SK-N-SH (cell line): ENCODE data around the gene GPR18. TPM values are rescaled to one million over a fixed set of nuclear protein-coding genes. Genes with fewer than 3 reads are reported as not detected.

ENCODE experiments used
- CTCF ChIA-PET: fragments of 300-600, 350-600 bp; formaldehyde crosslinking; extraction: SDS; loops from one replicate; lab custom pipeline; 2021; lab: Yijun Ruan, JAX
- POLR2A ChIA-PET: fragments of 350-600 bp; sonication (Branson Sonifier 250); formaldehyde crosslinking; extraction: SDS; loops from one replicate; lab custom pipeline; 2020; ENCODE audit warnings: antibody characterized with exemption, inconsistent platforms; lab: Yijun Ruan, JAX
- DNase-seq: peaks from one replicate; pipeline ENCODE4 v3.0.0; 2012
- H2AFZ ChIP-seq: fragments of 200-600 bp; sonication (generic); 2 replicates; pipeline ENCODE4 v1.8.1; 2016; ENCODE audit warnings: antibody characterized with exemption, mild to moderate bottlenecking, low read depth
- H3F3A ChIP-seq: fragments of 200-600 bp; sonication (generic); replicated peaks from 2 replicates; pipeline ENCODE3; 2016; ENCODE audit warnings: antibody characterized with exemption, mild to moderate bottlenecking; ENCODE audit not compliant: insufficient read depth
- H3K27ac ChIP-seq, 2 experiments: fragments of 200-500 bp in 1 of 2; fragments of 200-600 bp in 1 of 2; sonication (Bioruptor generic) in 1 of 2; sonication (generic), shearing (Covaris generic) in 1 of 2; 2 replicates each; pipeline versions ENCODE4 v1.5.1 to v1.6.1; 2014 to 2016; ENCODE audit warnings: low read depth in 2 of 2, inconsistent platforms in 1 of 2, low read length in 1 of 2, mild to moderate bottlenecking in 1 of 2, mixed read lengths in 1 of 2
- H3K27me3 ChIP-seq: fragments of 200-600 bp; sonication (generic), shearing (Covaris generic); 2 replicates; pipeline ENCODE4 v1.6.1; 2016; ENCODE audit warnings: mixed run types; ENCODE audit not compliant: insufficient read depth
- H3K36me3 ChIP-seq, 2 experiments: fragments of 200-500 bp in 1 of 2; fragments of 200-600 bp in 1 of 2; sonication (Bioruptor generic) in 1 of 2; sonication (generic) in 1 of 2; replicated peaks in 1 of 2; 2 replicates each; pipeline versions ENCODE3 to v1.5.1; 2014 to 2016; ENCODE audit warnings: low read length in 1 of 2, mild to moderate bottlenecking in 1 of 2; ENCODE audit not compliant: insufficient read depth in 2 of 2, control insufficient read depth in 1 of 2
- H3K4me1 ChIP-seq, 2 experiments: fragments of 200-500 bp in 1 of 2; fragments of 200-600 bp in 1 of 2; sonication (Bioruptor generic) in 1 of 2; sonication (generic), shearing (Covaris generic) in 1 of 2; 2 replicates each; pipeline versions ENCODE4 v1.5.1 to v1.6.1; 2014 to 2016; ENCODE audit warnings: low read depth in 1 of 2, low read length in 1 of 2, mixed run types in 1 of 2; ENCODE audit not compliant: insufficient read depth in 2 of 2, control insufficient read depth in 1 of 2
- H3K4me2 ChIP-seq: fragments of 200-600 bp; sonication (generic), shearing (Covaris generic); 2 replicates; pipeline ENCODE4 v1.6.1; 2017; ENCODE audit warnings: mixed run types
- H3K4me3 ChIP-seq, 2 experiments: fragments of 200-500 bp in 1 of 2; fragments of 200-600 bp in 1 of 2; sonication (Bioruptor generic) in 1 of 2; sonication (generic), shearing (Covaris generic) in 1 of 2; 2 replicates each; pipeline versions ENCODE4 v1.5.1 to v1.8.1; 2014 to 2016; ENCODE audit warnings: low read depth in 2 of 2, inconsistent platforms in 1 of 2, low read length in 1 of 2, mild to moderate bottlenecking in 1 of 2, mixed read lengths in 1 of 2, moderate library complexity in 1 of 2
- H3K79me2 ChIP-seq: fragments of 200-600 bp; sonication (generic); 2 replicates; pipeline ENCODE4 v1.8.1; 2017; ENCODE audit warnings: mild to moderate bottlenecking; ENCODE audit not compliant: insufficient read depth
- H3K9ac ChIP-seq: fragments of 200-600 bp; sonication (generic); 2 replicates; pipeline ENCODE4 v1.6.1; 2017; ENCODE audit warnings: mixed run types
- H3K9me2 ChIP-seq: fragments of 200-600 bp; sonication (generic); 2 replicates; pipeline ENCODE4 v1.6.1; 2017; ENCODE audit warnings: mixed run types
- H3K9me3 ChIP-seq: fragments of 200-600 bp; sonication (generic); 2 replicates; pipeline ENCODE4 v1.6.1; 2017; ENCODE audit warnings: mixed run types, mild to moderate bottlenecking, moderate library complexity
- H4K20me1 ChIP-seq: fragments of 200-600 bp; sonication (generic); 2 replicates; pipeline ENCODE4 v1.6.1; 2017; ENCODE audit warnings: mild to moderate bottlenecking, mixed run types; ENCODE audit not compliant: insufficient read depth
- ELF1 ChIP-seq: IDR thresholded peaks from 2 replicates; pipeline ENCODE4 v1.4.0; 2012
- EZH2phosphoT487 ChIP-seq: fragments of 200-600 bp; sonication (generic); IDR thresholded peaks from 2 replicates; pipeline ENCODE4 v1.6.1; 2017; ENCODE audit warnings: low read depth, mixed run types, mild to moderate bottlenecking, antibody characterized with exemption, moderate library complexity, borderline replicate concordance
- FOSL2 ChIP-seq: IDR thresholded peaks from 2 replicates; pipeline ENCODE4 v1.4.0; 2012; ENCODE audit warnings: low read depth, mild to moderate bottlenecking, moderate library complexity, borderline replicate concordance
- FOXJ3 ChIP-seq: sonication (generic); formaldehyde crosslinking; IDR thresholded peaks from 2 replicates; pipeline ENCODE4 v1.5.1; 2020; ENCODE audit warnings: mild to moderate bottlenecking, missing genetic modification reagents
- FOXM1 ChIP-seq: IDR thresholded peaks from 2 replicates; pipeline ENCODE4 v1.4.0; 2012; ENCODE audit warnings: low read depth, mild to moderate bottlenecking
- MEF2A ChIP-seq: IDR thresholded peaks from 2 replicates; pipeline ENCODE4 v1.4.0; 2012; ENCODE audit warnings: low read depth, borderline replicate concordance
- NRF1 ChIP-seq: IDR thresholded peaks from 2 replicates; pipeline ENCODE4 v1.6.1; 2012; ENCODE audit warnings: low read depth, mild to moderate bottlenecking, low read length
- PBX3 ChIP-seq: IDR thresholded peaks from 2 replicates; pipeline ENCODE4; 2012
- POLR2AphosphoS5 ChIP-seq: IDR thresholded peaks from 2 replicates; pipeline ENCODE4 v1.6.1; 2012; ENCODE audit warnings: low read depth, low read length
- RCOR1 ChIP-seq: fragments of 150-350 bp; IDR thresholded peaks from 2 replicates; pipeline ENCODE4 v1.6.1; 2017; ENCODE audit warnings: antibody characterized with exemption, low read length
- REST ChIP-seq: IDR thresholded peaks from 2 replicates; pipeline ENCODE4 v1.6.1; 2012; ENCODE audit warnings: mild to moderate bottlenecking, low read depth, low read length, moderate library complexity
- SIN3A ChIP-seq: IDR thresholded peaks from 2 replicates; pipeline ENCODE4 v1.6.1; 2012; ENCODE audit warnings: low read depth, mild to moderate bottlenecking, low read length, moderate library complexity, borderline replicate concordance
- USF1 ChIP-seq: IDR thresholded peaks from 2 replicates; pipeline ENCODE4 v1.4.0; 2012; ENCODE audit warnings: low read depth, borderline replicate concordance
- USF2 ChIP-seq: fragments of 150-350 bp; IDR thresholded peaks from 2 replicates; pipeline ENCODE4 v1.6.1; 2017; ENCODE audit warnings: antibody characterized with exemption, low read length, low read depth, borderline replicate concordance
- YY1 ChIP-seq: IDR thresholded peaks from 2 replicates; pipeline ENCODE4 v1.4.0; 2012; ENCODE audit warnings: low read depth, mild to moderate bottlenecking
- WGBS: methylation state at CpG from one replicate; pipeline ENCODE4 v1.1.6; 2017; ENCODE audit warnings: low lambda C conversion rate; 5-methylcytosine and 5-hydroxymethylcytosine counted together
- polyA plus RNA-seq, 3 experiments: library from polyadenylated mRNA; depleted of rRNA; stranded (reverse); fragments of >200 nt; gene quantifications; 2 replicates each; pipeline ENCODE4 v1.2.3, GENCODE V29; 2012

Gene GPR18
- polyA plus RNA-seq, 1 of the 3 experiments (the other 2 are of a cell fraction) = not detected

GRCh38 chr13:99217461-99218110 lies 40.6 kb downstream of the GPR18 start (continued):
- TF ChIP-seq REST = no peak

- POLR2A ChIA-PET = no interaction called here
- H3K79me2 ChIP-seq = peaks cover 84% of the 10 kb centered on the region
- no peaks in the 10 kb centered on the region for H3K9me3 ChIP-seq
- H3K4me1 ChIP-seq = peaks cover 0 to 10% of the 10 kb centered on the region in 2 experiments; a peak in 1 of 4 replicates
- TF ChIP-seq SIN3A (no peak), NRF1 (no peak), MEF2A (no peak), POLR2AphosphoS5 (no peak), FOXJ3 (CRISPR knock-in tag) (no peak), USF1 (no peak), EZH2phosphoT487 (no peak), USF2 (no peak), PBX3 (no peak), REST (no peak), YY1 (no peak), FOXM1 (no peak), RCOR1 (no peak), FOSL2 (no peak), ELF1 (no peak)
- CTCF ChIA-PET = interaction anchor here (1.1 to 1.5 kb wide), 4 partner anchors 39 to 222 kb away, joined by 3 to 4 read pairs (median 4); no protein-coding TSS in a partner anchor
- no peaks in the 10 kb centered on the region for H3K27me3 ChIP-seq
- H3F3A ChIP-seq = no peaks in the 10 kb centered on the region
- H3K36me3 ChIP-seq = peaks cover 0 to 3% of the 10 kb centered on the region in 2 experiments
- no peak overlapping the region for H3K4me2 ChIP-seq
- DNase-seq = no peak
- no peak overlapping the region for H3K9ac ChIP-seq
- 93% methylated on average over 14 of the region's 15 CpGs for WGBS
- H3K9me2 ChIP-seq = no peaks in the 10 kb centered on the region
- no peak overlapping the region for H3K27ac ChIP-seq
- no peaks in the 10 kb centered on the region; the same call in 1 of the 2 replicates for H4K20me1 ChIP-seq
- no peak overlapping the region for H3K4me3 ChIP-seq
- H2AFZ ChIP-seq = no peak overlapping the region
These were observed 42.9 kb downstream of the GPR18 start for GRCh38 chr13:99215184-99215830.
